ENCODE results near the gene TANGO2. TPM values are rescaled to one million over a fixed set of nuclear protein-coding genes. Genes with fewer than 3 reads are reported as not detected.

TANGO2 gene
- total RNA-seq, 4 donors from 2014 or later = 12.4 to 36.1 (median 19.8) TPM

- peak within 1 kb of the TSS; percentile 64 for H3K4me3 ChIP-seq (ENCODE audit: low read depth, poor library complexity, severe bottlenecking)
- intact Hi-C loops (cut with DNase I; ENCODE audit: low total_unique reads) = no loop called here
- WGBS, 2 donors = 2% methylated on average over 37 to 65 of the region's 79 CpGs
- TF ChIP-seq CTCF (IDR thresholded peaks at IDR 0.05) (no peak), POLR2A (IDR thresholded peaks at IDR 0.05) (no peak)
- peak; percentile 86 to 98 for DNase-seq (ENCODE audit: low spot score in 2 of 2)
These were observed 3.9 kb upstream of the TANGO2 start, which contains the start of gene ARVCF for GRCh38 chr22:20016734-20017621. Gene ARVCF (minus strand): TSS chr22:20016823. CDS start chr22:19990794, 26,029 bp downstream.

GRCh38 chr22:20017622-20017958 is 3.3 kb upstream of the TANGO2 start:
- TF ChIP-seq POLR2A (IDR thresholded peaks at IDR 0.05) (no peak), CTCF (IDR thresholded peaks at IDR 0.05) (no peak)
- intact Hi-C loops (cut with DNase I; ENCODE audit: low total_unique reads) = no loop called here
- WGBS, 2 donors = 67 to 73% methylated on average over 9 of the region's 9 CpGs
- no peak overlapping the region for H3K4me3 ChIP-seq (ENCODE audit: low read depth, poor library complexity, severe bottlenecking)
- no peak for DNase-seq (ENCODE audit: low spot score in 2 of 2)

- 82 to 96% methylated on average over 2 to 5 of the region's 5 CpGs for WGBS, 2 donors
- intact Hi-C loops (cut with DNase I; ENCODE audit: low total_unique reads) = no loop called here
- no peak overlapping the region for H3K4me3 ChIP-seq (ENCODE audit: low read depth, poor library complexity, severe bottlenecking)
- TF ChIP-seq CTCF (IDR thresholded peaks at IDR 0.05) = no peak
- no peak for TF ChIP-seq POLR2A (IDR thresholded peaks at IDR 0.05)
- DNase-seq (ENCODE audit: low spot score in 2 of 2) = no peak
These were observed 2.9 kb upstream of the TANGO2 start for GRCh38 chr22:20018001-20018400.

GRCh38 chr22:20019661-20020532 is 1.0 kb upstream of the TANGO2 start:
- no peak overlapping the region for H3K4me3 ChIP-seq (ENCODE audit: low read depth, poor library complexity, severe bottlenecking)
- intact Hi-C loops (cut with DNase I; ENCODE audit: low total_unique reads) = no loop called here
- no peak for TF ChIP-seq CTCF (IDR thresholded peaks at IDR 0.05)
- TF ChIP-seq POLR2A (IDR thresholded peaks at IDR 0.05) = no peak
- 81 to 82% methylated on average over 8 of the region's 8 CpGs for WGBS, 2 donors
- no peak for DNase-seq (ENCODE audit: low spot score in 2 of 2)

GRCh38 chr22:20021196-20022181 is 579 bp downstream of the TANGO2 start:
- WGBS, 2 donors = 1 to 2% methylated on average over 21 to 27 of the region's 36 CpGs
- intact Hi-C loops (cut with DNase I; ENCODE audit: low total_unique reads) = no loop called here
- no peak for TF ChIP-seq CTCF (IDR thresholded peaks at IDR 0.05)
- no peak for TF ChIP-seq POLR2A (IDR thresholded peaks at IDR 0.05)
- peak in 1 of 2 donors; percentile 57 for DNase-seq (ENCODE audit: low spot score in 2 of 2)
- peak overlapping the region; percentile 88 for H3K4me3 ChIP-seq (ENCODE audit: low read depth, poor library complexity, severe bottlenecking)

Data from lower leg skin (tissue), 4 donors.